Fibroblast of pulmonary artery (primary cell): Measurements from ENCODE around the gene ATP2C1.

Experiments
- DNase-seq: peaks from one replicate; pipeline ENCODE4 v3.0.0-alpha.2; 2010; ENCODE audit warnings: low read depth
- H3K4me3 ChIP-seq: replicated peaks from 2 replicates; pipeline ENCODE4 v1.5.1; 2011; ENCODE audit warnings: low read depth, mild to moderate bottlenecking, control low read depth, low read length, moderate library complexity
- CTCF ChIP-seq: IDR thresholded peaks from 2 replicates; pipeline ENCODE4 v1.5.1; 2011; ENCODE audit warnings: mild to moderate bottlenecking, control low read depth, low read length, inconsistent platforms; ENCODE audit errors: missing control alignments

Gene ATP2C1

GRCh38 chr3:130973406-130973805 is 79.5 kb downstream of the ATP2C1 start:
- no peak for DNase-seq
- TF ChIP-seq CTCF, result no peak
- H3K4me3 ChIP-seq, result no peak overlapping the region

GRCh38 chr3:130974201-130974600 is 80.3 kb downstream of the ATP2C1 start:
- DNase-seq, result no peak
- H3K4me3 ChIP-seq, result no peak overlapping the region
- TF ChIP-seq CTCF, result no peak

- TF ChIP-seq CTCF, result no peak
- no peak for DNase-seq
- H3K4me3 ChIP-seq, result no peak overlapping the region
Observed at GRCh38 chr3:130975251-130975650, 81.4 kb downstream of the ATP2C1 start.

GRCh38 chr3:130976706-130977105 is 82.8 kb downstream of the ATP2C1 start:
- no peak for DNase-seq
- no peak for TF ChIP-seq CTCF
- no peak overlapping the region for H3K4me3 ChIP-seq

- no peak for DNase-seq
- TF ChIP-seq CTCF, result no peak
- H3K4me3 ChIP-seq, result no peak overlapping the region
Observed at GRCh38 chr3:130979117-130979516, 85.2 kb downstream of the ATP2C1 start.

- DNase-seq, result no peak
- no peak for TF ChIP-seq CTCF
- H3K4me3 ChIP-seq, result no peak overlapping the region
Observed at GRCh38 chr3:130981469-130981868, 87.6 kb downstream of the ATP2C1 start.

GRCh38 chr3:130990282-130990681 is 96.4 kb downstream of the ATP2C1 start:
- DNase-seq, result no peak
- no peak for TF ChIP-seq CTCF
- H3K4me3 ChIP-seq, result no peak overlapping the region
